MM.1S (cell line): ENCODE results near the gene SIDT1.

Source experiments
- DNase-seq: peaks from one replicate; pipeline ENCODE4 v3.0.0-alpha.2; 2015
- H2AFZ ChIP-seq: fragments of 300-600 bp; sonication (generic); 2 replicates; pipeline ENCODE4 v1.6.0; 2016; ENCODE audit warnings: antibody characterized with exemption, low read length
- H3F3A ChIP-seq: fragments of 300-600 bp; sonication (generic); 2 replicates; pipeline ENCODE4 v1.6.1; 2016; ENCODE audit warnings: mild to moderate bottlenecking, antibody characterized with exemption, low read length, moderate library complexity, mixed read lengths; ENCODE audit not compliant: insufficient read depth
- H3K27ac ChIP-seq: fragments of 300-600 bp; sonication (generic); 2 replicates; pipeline ENCODE4 v1.5.1; 2016; ENCODE audit warnings: mild to moderate bottlenecking, low read length
- H3K27me3 ChIP-seq: fragments of 300-600 bp; sonication (generic); replicated peaks from 2 replicates; pipeline ENCODE4 v1.6.0; 2016; ENCODE audit warnings: low read length; ENCODE audit not compliant: insufficient read depth
- H3K36me3 ChIP-seq: fragments of 300-600 bp; sonication (generic); replicated peaks from 2 replicates; pipeline ENCODE4 v1.6.1; 2016; ENCODE audit warnings: mild to moderate bottlenecking, low read length, mixed read lengths; ENCODE audit not compliant: insufficient read depth
- H3K4me1 ChIP-seq: fragments of 300-600 bp; sonication (generic); 2 replicates; pipeline ENCODE4 v1.6.1; 2016; ENCODE audit warnings: low read length, mixed read lengths
- H3K4me2 ChIP-seq: fragments of 300-600 bp; sonication (generic); 2 replicates; pipeline ENCODE4 v1.6.0; 2016; ENCODE audit warnings: low read depth, low read length
- H3K4me3 ChIP-seq: fragments of 300-600 bp; sonication (generic); 2 replicates; pipeline ENCODE4 v1.5.1; 2016; ENCODE audit warnings: low read length, mixed read lengths
- H3K79me2 ChIP-seq: fragments of 300-600 bp; sonication (generic); 2 replicates; pipeline ENCODE4 v1.6.1; 2016; ENCODE audit warnings: mixed run types, low read length, mixed read lengths
- H3K9ac ChIP-seq: fragments of 300-600 bp; sonication (generic); 2 replicates; pipeline ENCODE4 v1.6.1; 2016; ENCODE audit warnings: low read length, mixed read lengths
- H3K9me2 ChIP-seq: fragments of 300-600 bp; sonication (generic); replicated peaks from 2 replicates; pipeline ENCODE4 v1.6.1; 2016; ENCODE audit warnings: mild to moderate bottlenecking, low read length, mixed read lengths; ENCODE audit not compliant: insufficient read depth
- H3K9me3 ChIP-seq: fragments of 300-600 bp; sonication (generic); replicated peaks from 2 replicates; pipeline ENCODE4 v1.6.1; 2016; ENCODE audit warnings: mild to moderate bottlenecking, low read length, mixed read lengths; ENCODE audit not compliant: insufficient read depth
- H4K20me1 ChIP-seq: fragments of 300-600 bp; sonication (generic); 2 replicates; pipeline ENCODE4 v1.6.1; 2016; ENCODE audit warnings: mild to moderate bottlenecking, low read length, moderate library complexity, mixed read lengths; ENCODE audit not compliant: insufficient read depth
- CTCF ChIP-seq: fragments of 300-600 bp; sonication (generic); IDR thresholded peaks from 2 replicates; pipeline ENCODE4 v1.5.1; 2016; ENCODE audit warnings: antibody characterized with exemption, low read length, mixed read lengths
- EZH2 ChIP-seq: fragments of 300-600 bp; sonication (generic); optimal IDR thresholded peaks from 2 replicates; pipeline ENCODE3; 2017; ENCODE audit warnings: low read depth, mild to moderate bottlenecking, antibody characterized with exemption, low read length, mixed read lengths
- EZH2phosphoT487 ChIP-seq: fragments of 300-600 bp; sonication (generic); IDR thresholded peaks from 2 replicates; pipeline ENCODE4 v1.6.1; 2018; ENCODE audit warnings: antibody characterized with exemption, low read length

Gene SIDT1

GRCh38 chr3:113556316-113556945 lies 24.1 kb downstream of the SIDT1 start:
- no peak for TF ChIP-seq EZH2
- TF ChIP-seq EZH2phosphoT487: no peak
- TF ChIP-seq CTCF: no peak
- Histone ChIP-seq H3K36me3 (no peaks in the 10 kb centered on the region), H3K4me2 (no peak overlapping the region), H3F3A (no peaks in the 10 kb centered on the region), H3K9me3 (no peaks in the 10 kb centered on the region), H3K9ac (no peak overlapping the region), H3K9me2 (no peaks in the 10 kb centered on the region), H4K20me1 (no peaks in the 10 kb centered on the region), H3K4me1 (no peaks in the 10 kb centered on the region), H3K79me2 (peaks cover 3% of the 10 kb centered on the region; the same call in 1 of the 2 replicates), H3K4me3 (no peak overlapping the region), H3K27me3 (no peaks in the 10 kb centered on the region), H2AFZ (no peak overlapping the region), H3K27ac (no peak overlapping the region)
- no peak for DNase-seq

- Histone ChIP-seq H3K79me2 (peaks cover 3% of the 10 kb centered on the region; the same call in 1 of the 2 replicates), H3K36me3 (no peaks in the 10 kb centered on the region), H3K9me2 (no peaks in the 10 kb centered on the region), H3K27ac (no peak overlapping the region), H3K9me3 (no peaks in the 10 kb centered on the region), H3K4me2 (no peak overlapping the region), H3F3A (no peaks in the 10 kb centered on the region), H2AFZ (no peak overlapping the region), H4K20me1 (no peaks in the 10 kb centered on the region), H3K27me3 (no peaks in the 10 kb centered on the region), H3K4me3 (no peak overlapping the region), H3K9ac (no peak overlapping the region), H3K4me1 (no peaks in the 10 kb centered on the region)
- TF ChIP-seq EZH2phosphoT487: no peak
- no peak for TF ChIP-seq CTCF
- no peak for TF ChIP-seq EZH2
- DNase-seq: no peak
Observed at GRCh38 chr3:113556946-113557335, 24.6 kb downstream of the SIDT1 start.

- Histone ChIP-seq H3F3A (no peaks in the 10 kb centered on the region), H3K36me3 (no peaks in the 10 kb centered on the region), H3K79me2 (no peaks in the 10 kb centered on the region), H4K20me1 (no peaks in the 10 kb centered on the region), H3K4me1 (no peaks in the 10 kb centered on the region), H3K4me3 (no peak overlapping the region), H3K27me3 (no peaks in the 10 kb centered on the region), H2AFZ (no peak overlapping the region), H3K9me2 (no peaks in the 10 kb centered on the region), H3K27ac (no peak overlapping the region), H3K9me3 (no peaks in the 10 kb centered on the region), H3K4me2 (no peak overlapping the region), H3K9ac (no peak overlapping the region)
- TF ChIP-seq CTCF (no peak), EZH2 (no peak), EZH2phosphoT487 (no peak)
- no peak for DNase-seq
Observed at GRCh38 chr3:113557374-113557773, 25.0 kb downstream of the SIDT1 start.
